ENCODE results near the gene CISD3. TPM values are rescaled to one million over a fixed set of nuclear protein-coding genes. Genes with fewer than 3 reads are reported as not detected.

The CISD3 gene
- total and polyA plus RNA-seq, 2 of the 8 experiments (the other 6 are each of a cell fraction or from before 2014, with no cell fraction given) = 9.4 to 11.1 TPM

DNA sequence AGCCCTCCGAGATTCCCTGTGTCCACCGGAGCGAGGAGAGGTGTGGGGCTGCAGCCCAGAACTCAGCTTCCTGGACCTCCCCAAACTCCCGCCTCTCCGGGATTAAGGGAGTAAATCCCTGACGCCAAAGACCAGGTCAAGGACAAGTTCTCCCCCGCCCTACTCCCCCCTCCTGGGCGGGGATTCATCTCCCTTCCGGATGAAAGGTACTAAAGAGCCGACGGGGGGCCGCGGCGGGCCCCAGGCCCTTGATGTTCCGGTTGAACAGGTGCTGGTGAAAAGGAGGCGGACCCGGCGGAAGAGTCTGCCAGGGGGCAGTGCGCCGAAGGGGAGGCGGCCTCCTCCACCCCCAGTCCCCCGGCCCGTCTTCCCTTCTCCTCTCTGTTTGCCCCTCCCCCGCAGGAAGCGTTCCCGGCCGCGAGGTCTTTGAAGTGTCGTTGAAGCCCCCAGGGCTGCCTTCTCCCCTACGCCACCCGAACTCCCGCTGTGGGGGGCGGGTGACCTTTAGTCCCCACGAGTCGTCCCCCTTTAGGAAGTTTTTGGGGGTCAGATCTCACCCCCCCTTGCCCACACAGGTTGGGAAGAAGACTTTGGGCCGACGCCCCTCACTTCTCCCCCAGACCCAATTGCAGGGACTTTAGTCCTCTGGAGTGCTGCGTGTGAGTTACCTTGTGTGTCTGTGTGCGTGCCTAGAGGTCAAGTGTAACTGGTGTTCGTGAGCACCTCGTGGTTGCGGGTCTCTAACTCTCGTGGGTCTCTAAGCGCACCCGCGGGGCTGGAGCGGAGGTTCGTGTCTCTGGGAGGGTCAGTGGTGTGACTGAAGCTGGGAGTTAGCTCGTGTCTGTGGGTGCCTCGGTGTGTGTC, 26.2 kb upstream of the CISD3 start (continued):
- TF ChIP-seq, protein P1, sequence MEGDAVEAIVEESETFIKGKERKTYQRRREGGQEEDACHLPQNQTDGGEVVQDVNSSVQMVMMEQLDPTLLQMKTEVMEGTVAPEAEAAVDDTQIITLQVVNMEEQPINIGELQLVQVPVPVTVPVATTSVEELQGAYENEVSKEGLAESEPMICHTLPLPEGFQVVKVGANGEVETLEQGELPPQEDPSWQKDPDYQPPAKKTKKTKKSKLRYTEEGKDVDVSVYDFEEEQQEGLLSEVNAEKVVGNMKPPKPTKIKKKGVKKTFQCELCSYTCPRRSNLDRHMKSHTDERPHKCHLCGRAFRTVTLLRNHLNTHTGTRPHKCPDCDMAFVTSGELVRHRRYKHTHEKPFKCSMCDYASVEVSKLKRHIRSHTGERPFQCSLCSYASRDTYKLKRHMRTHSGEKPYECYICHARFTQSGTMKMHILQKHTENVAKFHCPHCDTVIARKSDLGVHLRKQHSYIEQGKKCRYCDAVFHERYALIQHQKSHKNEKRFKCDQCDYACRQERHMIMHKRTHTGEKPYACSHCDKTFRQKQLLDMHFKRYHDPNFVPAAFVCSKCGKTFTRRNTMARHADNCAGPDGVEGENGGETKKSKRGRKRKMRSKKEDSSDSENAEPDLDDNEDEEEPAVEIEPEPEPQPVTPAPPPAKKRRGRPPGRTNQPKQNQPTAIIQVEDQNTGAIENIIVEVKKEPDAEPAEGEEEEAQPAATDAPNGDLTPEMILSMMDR (IDR thresholded peaks at IDR 0.05; ENCODE audit: control extremely low read depth in 1 of 3, insufficient read depth in 1 of 3, low read depth in 1 of 3, low read length in 3 of 3) = no peak
- TF ChIP-seq GTF2F1 (IDR thresholded peaks at IDR 0.05; ENCODE audit: borderline replicate concordance, low read depth, low read length) (no peak), EP300 (IDR thresholded peaks at IDR 0.05; ENCODE audit: borderline replicate concordance in 1 of 2, low read depth in 2 of 2, low read length in 2 of 2) (peak in 1 of 2 experiments; percentile 65; a peak in 1 of 3 replicates), PHF8 (conservative IDR thresholded peaks at IDR 0.05; ENCODE audit: low read depth, low read length) (no peak), KDM5A (IDR thresholded peaks at IDR 0.05; ENCODE audit: low read length) (no peak)
- TF ChIP-seq, protein P2, sequence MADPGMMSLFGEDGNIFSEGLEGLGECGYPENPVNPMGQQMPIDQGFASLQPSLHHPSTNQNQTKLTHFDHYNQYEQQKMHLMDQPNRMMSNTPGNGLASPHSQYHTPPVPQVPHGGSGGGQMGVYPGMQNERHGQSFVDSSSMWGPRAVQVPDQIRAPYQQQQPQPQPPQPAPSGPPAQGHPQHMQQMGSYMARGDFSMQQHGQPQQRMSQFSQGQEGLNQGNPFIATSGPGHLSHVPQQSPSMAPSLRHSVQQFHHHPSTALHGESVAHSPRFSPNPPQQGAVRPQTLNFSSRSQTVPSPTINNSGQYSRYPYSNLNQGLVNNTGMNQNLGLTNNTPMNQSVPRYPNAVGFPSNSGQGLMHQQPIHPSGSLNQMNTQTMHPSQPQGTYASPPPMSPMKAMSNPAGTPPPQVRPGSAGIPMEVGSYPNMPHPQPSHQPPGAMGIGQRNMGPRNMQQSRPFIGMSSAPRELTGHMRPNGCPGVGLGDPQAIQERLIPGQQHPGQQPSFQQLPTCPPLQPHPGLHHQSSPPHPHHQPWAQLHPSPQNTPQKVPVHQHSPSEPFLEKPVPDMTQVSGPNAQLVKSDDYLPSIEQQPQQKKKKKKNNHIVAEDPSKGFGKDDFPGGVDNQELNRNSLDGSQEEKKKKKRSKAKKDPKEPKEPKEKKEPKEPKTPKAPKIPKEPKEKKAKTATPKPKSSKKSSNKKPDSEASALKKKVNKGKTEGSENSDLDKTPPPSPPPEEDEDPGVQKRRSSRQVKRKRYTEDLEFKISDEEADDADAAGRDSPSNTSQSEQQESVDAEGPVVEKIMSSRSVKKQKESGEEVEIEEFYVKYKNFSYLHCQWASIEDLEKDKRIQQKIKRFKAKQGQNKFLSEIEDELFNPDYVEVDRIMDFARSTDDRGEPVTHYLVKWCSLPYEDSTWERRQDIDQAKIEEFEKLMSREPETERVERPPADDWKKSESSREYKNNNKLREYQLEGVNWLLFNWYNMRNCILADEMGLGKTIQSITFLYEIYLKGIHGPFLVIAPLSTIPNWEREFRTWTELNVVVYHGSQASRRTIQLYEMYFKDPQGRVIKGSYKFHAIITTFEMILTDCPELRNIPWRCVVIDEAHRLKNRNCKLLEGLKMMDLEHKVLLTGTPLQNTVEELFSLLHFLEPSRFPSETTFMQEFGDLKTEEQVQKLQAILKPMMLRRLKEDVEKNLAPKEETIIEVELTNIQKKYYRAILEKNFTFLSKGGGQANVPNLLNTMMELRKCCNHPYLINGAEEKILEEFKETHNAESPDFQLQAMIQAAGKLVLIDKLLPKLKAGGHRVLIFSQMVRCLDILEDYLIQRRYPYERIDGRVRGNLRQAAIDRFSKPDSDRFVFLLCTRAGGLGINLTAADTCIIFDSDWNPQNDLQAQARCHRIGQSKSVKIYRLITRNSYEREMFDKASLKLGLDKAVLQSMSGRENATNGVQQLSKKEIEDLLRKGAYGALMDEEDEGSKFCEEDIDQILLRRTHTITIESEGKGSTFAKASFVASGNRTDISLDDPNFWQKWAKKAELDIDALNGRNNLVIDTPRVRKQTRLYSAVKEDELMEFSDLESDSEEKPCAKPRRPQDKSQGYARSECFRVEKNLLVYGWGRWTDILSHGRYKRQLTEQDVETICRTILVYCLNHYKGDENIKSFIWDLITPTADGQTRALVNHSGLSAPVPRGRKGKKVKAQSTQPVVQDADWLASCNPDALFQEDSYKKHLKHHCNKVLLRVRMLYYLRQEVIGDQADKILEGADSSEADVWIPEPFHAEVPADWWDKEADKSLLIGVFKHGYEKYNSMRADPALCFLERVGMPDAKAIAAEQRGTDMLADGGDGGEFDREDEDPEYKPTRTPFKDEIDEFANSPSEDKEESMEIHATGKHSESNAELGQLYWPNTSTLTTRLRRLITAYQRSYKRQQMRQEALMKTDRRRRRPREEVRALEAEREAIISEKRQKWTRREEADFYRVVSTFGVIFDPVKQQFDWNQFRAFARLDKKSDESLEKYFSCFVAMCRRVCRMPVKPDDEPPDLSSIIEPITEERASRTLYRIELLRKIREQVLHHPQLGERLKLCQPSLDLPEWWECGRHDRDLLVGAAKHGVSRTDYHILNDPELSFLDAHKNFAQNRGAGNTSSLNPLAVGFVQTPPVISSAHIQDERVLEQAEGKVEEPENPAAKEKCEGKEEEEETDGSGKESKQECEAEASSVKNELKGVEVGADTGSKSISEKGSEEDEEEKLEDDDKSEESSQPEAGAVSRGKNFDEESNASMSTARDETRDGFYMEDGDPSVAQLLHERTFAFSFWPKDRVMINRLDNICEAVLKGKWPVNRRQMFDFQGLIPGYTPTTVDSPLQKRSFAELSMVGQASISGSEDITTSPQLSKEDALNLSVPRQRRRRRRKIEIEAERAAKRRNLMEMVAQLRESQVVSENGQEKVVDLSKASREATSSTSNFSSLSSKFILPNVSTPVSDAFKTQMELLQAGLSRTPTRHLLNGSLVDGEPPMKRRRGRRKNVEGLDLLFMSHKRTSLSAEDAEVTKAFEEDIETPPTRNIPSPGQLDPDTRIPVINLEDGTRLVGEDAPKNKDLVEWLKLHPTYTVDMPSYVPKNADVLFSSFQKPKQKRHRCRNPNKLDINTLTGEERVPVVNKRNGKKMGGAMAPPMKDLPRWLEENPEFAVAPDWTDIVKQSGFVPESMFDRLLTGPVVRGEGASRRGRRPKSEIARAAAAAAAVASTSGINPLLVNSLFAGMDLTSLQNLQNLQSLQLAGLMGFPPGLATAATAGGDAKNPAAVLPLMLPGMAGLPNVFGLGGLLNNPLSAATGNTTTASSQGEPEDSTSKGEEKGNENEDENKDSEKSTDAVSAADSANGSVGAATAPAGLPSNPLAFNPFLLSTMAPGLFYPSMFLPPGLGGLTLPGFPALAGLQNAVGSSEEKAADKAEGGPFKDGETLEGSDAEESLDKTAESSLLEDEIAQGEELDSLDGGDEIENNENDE (IDR thresholded peaks at IDR 0.05; ENCODE audit: insufficient replicate concordance, low read length) = no peak

All from H1 (cell line).